Frontal cortex (tissue), 4 donors: ENCODE results near the gene PARD3. TPM values are rescaled to one million over a fixed set of nuclear protein-coding genes. Genes with fewer than 3 reads are reported as not detected.
"Not testable (repeated sequence)": the region's sequence is repeated elsewhere in the genome, so short reads cannot be mapped to it uniquely, and the experiment has no call there.

ENCODE experiments used
- DNase-seq, 2 donors: peaks; one replicate each; pipeline ENCODE4 v3.0.0; 2012; ENCODE audit warnings: low spot score in 2 of 2
- FAIRE-seq: peaks from 2 replicates; lab custom pipeline; 2012; peaks lifted over from hg19 to GRCh38; lab: Jason Lieb, UNC
- total RNA-seq: library from RNA; depleted of rRNA; stranded (reverse); fragments of >200 nt; gene quantifications from one replicate; pipeline ENCODE4 v1.2.3, GENCODE V29; 2014
- donor health status: control.
- donor health status: control.
- donor health status: control.

Gene PARD3
- total RNA-seq, 1 donor from 2014 or later, result 27.7 TPM

- DNase-seq (no peak), FAIRE-seq (peak; percentile 58)
Measured at GRCh38 chr10:34392641-34393170, 422.4 kb downstream of the PARD3 start.

GRCh38 chr10:34391168-34391567 lies 423.9 kb downstream of the PARD3 start:
- DNase-seq, FAIRE-seq: not testable (repeated sequence)

GRCh38 chr10:34389801-34390200 lies 425.3 kb downstream of the PARD3 start:
- FAIRE-seq, result no peak
- DNase-seq, result no peak

GRCh38 chr10:34386921-34387320 lies 428.2 kb downstream of the PARD3 start:
- FAIRE-seq, result no peak
- DNase-seq, result no peak

- FAIRE-seq (no peak), DNase-seq (no peak)
Measured at GRCh38 chr10:34384372-34384771, 430.7 kb downstream of the PARD3 start.

GRCh38 chr10:34382626-34383025 lies 432.5 kb downstream of the PARD3 start:
- FAIRE-seq (no peak), DNase-seq (no peak)

GRCh38 chr10:34380856-34381255 lies 434.2 kb downstream of the PARD3 start:
- no peak for DNase-seq
- no peak for FAIRE-seq

- FAIRE-seq (no peak), DNase-seq (no peak)
Measured at GRCh38 chr10:34378297-34378696, 436.8 kb downstream of the PARD3 start.

- FAIRE-seq, result no peak
- no peak for DNase-seq
Measured at GRCh38 chr10:34377833-34378232, 437.3 kb downstream of the PARD3 start.

GRCh38 chr10:34374356-34375045 lies 440.6 kb downstream of the PARD3 start:
- DNase-seq, result no peak
- no peak for FAIRE-seq

- DNase-seq (no peak), FAIRE-seq (no peak)
Measured at GRCh38 chr10:34373211-34373610, 441.9 kb downstream of the PARD3 start.

GRCh38 chr10:34372509-34372908 lies 442.6 kb downstream of the PARD3 start:
- no peak for FAIRE-seq

GRCh38 chr10:34370126-34370525 lies 445.0 kb downstream of the PARD3 start:
- FAIRE-seq, result no peak
- DNase-seq, result no peak

More at GRCh38 chr10:34372509-34372908, 442.6 kb downstream of the PARD3 start:
- DNase-seq, result no peak

- DNase-seq, result no peak
- no peak for FAIRE-seq
Measured at GRCh38 chr10:34369120-34369519, 446.0 kb downstream of the PARD3 start.

GRCh38 chr10:34364253-34365037 lies 450.7 kb downstream of the PARD3 start:
- FAIRE-seq, result no peak
- no peak for DNase-seq

GRCh38 chr10:34360984-34361383 lies 454.1 kb downstream of the PARD3 start:
- FAIRE-seq (no peak), DNase-seq (no peak)

GRCh38 chr10:34359435-34359813 lies 455.7 kb downstream of the PARD3 start:
- no peak for FAIRE-seq
- DNase-seq, result no peak

- FAIRE-seq, result no peak
- no peak for DNase-seq
Measured at GRCh38 chr10:34358729-34359434, 456.2 kb downstream of the PARD3 start.

GRCh38 chr10:34356463-34356862 lies 458.6 kb downstream of the PARD3 start:
- FAIRE-seq (no peak), DNase-seq (no peak)

- FAIRE-seq, result peak; percentile 80
- DNase-seq, result not testable (repeated sequence)
Measured at GRCh38 chr10:34353530-34353929, 461.6 kb downstream of the PARD3 start.
